Measurements from ENCODE around the gene GRAMD4. TPM values are rescaled to one million over a fixed set of nuclear protein-coding genes. Genes with fewer than 3 reads are reported as not detected.
"Not testable (repeated sequence)": the region's sequence is repeated elsewhere in the genome, so short reads cannot be mapped to it uniquely, and the experiment has no call there.

Gene GRAMD4
- polyA plus RNA-seq, 5 donors, result 30.0 to 43.8 (median 41.7) TPM

- DNase-seq, result no peak
These were observed 15.6 kb downstream of the GRAMD4 start for GRCh38 chr22:46635756-46636155.

- DNase-seq, result no peak
These were observed 16.2 kb downstream of the GRAMD4 start for GRCh38 chr22:46636221-46637002.

- no peak for DNase-seq
These were observed 17.8 kb downstream of the GRAMD4 start for GRCh38 chr22:46637711-46638600.

GRCh38 chr22:46638601-46639431 lies 18.6 kb downstream of the GRAMD4 start:
- no peak for DNase-seq

GRCh38 chr22:46639843-46640242 lies 19.7 kb downstream of the GRAMD4 start:
- no peak for DNase-seq

- no peak for DNase-seq
These were observed 20.3 kb downstream of the GRAMD4 start for GRCh38 chr22:46640293-46641055.

GRCh38 chr22:46641811-46642266 lies 21.7 kb downstream of the GRAMD4 start:
- DNase-seq, result no peak

- not testable (repeated sequence) for DNase-seq
These were observed 22.8 kb downstream of the GRAMD4 start for GRCh38 chr22:46642840-46643480.

- DNase-seq, result no peak
These were observed 26.5 kb downstream of the GRAMD4 start for GRCh38 chr22:46646531-46647215.

- DNase-seq, result not testable (repeated sequence)
These were observed 28.1 kb downstream of the GRAMD4 start for GRCh38 chr22:46648225-46648820.

- DNase-seq, result peak; percentile 67 to 72
These were observed 29.2 kb downstream of the GRAMD4 start for GRCh38 chr22:46649141-46650077.

GRCh38 chr22:46650078-46650810 lies 30.1 kb downstream of the GRAMD4 start:
- no peak for DNase-seq

GRCh38 chr22:46651316-46651715 lies 31.1 kb downstream of the GRAMD4 start:
- no peak for DNase-seq

- no peak for DNase-seq
These were observed 32.1 kb downstream of the GRAMD4 start for GRCh38 chr22:46652081-46652846.

GRCh38 chr22:46652847-46653331 lies 32.7 kb downstream of the GRAMD4 start:
- no peak for DNase-seq

- no peak for DNase-seq
These were observed 33.4 kb downstream of the GRAMD4 start for GRCh38 chr22:46653596-46653995.

GRCh38 chr22:46654426-46654825 lies 34.2 kb downstream of the GRAMD4 start:
- no peak for DNase-seq

All from right lung (tissue), 5 donors.